ENCODE results near the gene SNX7.

SNX7 gene

DNA sequence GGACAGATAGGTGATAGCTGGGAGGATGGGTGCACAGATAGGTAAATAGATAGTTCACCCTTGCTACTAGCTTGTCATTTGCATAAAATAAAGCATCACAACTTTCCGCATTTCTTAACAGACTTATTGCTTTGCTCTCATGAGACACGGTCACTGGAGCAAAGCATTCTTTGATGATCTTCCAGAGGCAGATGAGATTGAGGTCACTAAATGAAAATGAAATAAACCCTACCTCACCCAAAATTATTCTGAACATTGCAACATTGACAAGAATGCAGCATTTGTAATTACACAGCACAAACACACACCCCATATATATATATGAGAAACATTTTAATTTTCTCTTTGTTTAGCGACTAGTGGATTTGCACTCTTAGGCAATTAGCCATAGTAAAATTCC lies 107.6 kb downstream of the SNX7 start:
- no peak for DNase-seq

DNA sequence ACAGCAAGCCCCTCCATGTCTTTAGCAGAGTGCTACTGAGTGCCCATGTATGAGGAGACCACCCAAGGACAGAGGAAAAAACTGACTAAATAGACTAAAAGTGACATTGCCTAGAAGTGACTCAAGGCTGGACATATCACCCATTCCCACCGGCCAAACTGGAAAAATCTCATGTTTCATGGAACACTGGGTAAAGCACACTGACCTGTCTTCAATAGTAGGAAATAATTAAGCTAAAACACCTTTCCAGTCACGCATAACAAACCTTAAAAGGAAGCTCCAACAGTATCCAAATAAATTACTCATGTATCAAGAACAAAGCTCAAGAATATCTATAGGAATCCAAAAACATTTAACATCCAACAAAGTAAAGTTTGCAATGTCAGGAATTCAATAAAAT lies 120.4 kb downstream of the SNX7 start:
- DNase-seq: no peak

DNA sequence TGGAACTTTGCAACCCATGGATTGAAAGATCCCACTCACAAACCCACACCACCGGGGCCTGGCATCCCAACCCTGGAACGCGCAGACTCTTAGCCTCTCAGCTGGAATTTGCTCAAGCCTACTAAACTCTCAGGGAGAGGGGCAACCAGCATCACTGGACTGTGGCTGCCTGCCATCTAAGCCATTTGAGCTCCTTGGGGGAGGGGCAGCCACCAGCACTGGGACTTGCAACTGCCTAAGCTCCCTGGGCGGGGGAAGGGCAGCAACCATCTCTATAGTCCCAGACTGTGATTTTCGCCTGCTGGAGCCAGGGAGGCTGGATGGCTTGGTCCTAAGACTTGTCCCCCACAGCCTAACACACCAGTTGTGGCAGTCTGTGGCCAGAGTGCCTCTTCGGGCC lies 122.3 kb downstream of the SNX7 start:
- no peak for DNase-seq

DNA sequence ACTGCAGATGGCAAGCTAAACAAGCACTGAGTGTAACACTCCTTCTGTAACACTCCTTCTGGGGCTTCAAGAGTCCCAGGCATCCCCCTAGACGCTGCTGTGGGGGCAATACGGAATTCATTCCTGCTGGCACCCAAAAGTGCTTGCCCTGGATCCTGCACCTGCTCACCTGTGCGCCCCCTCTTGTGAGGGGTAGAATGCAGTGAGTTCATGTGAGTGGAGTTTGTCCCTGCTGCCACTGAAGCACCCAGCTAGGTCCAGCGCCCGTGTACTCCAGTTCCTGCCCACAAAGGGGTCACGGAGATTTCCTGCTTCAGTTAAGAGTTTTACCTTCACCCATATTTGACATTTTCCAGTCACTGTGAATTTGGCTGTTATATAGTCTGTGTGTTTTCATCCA lies 130.0 kb downstream of the SNX7 start:
- no peak for DNase-seq

DNA sequence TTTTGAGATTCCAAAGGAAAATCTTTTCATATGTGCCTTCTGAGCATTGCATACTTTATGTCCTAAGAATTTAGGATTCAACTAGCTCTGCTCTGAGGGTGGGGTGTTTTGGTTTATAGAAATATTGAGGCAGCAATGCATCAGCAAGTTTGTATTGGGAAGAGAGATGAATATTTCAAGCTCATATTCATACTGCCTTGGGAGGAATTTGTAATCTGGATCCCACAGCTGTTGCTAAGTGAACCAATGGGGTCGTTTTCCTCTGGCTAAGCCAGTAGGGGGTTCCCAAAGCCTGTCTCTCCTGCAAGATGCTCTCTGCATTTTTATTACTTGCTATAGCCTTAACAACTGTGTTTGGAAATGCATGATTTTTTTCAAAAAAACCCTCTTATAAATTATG lies 130.6 kb downstream of the SNX7 start:
- DNase-seq: no peak

DNA sequence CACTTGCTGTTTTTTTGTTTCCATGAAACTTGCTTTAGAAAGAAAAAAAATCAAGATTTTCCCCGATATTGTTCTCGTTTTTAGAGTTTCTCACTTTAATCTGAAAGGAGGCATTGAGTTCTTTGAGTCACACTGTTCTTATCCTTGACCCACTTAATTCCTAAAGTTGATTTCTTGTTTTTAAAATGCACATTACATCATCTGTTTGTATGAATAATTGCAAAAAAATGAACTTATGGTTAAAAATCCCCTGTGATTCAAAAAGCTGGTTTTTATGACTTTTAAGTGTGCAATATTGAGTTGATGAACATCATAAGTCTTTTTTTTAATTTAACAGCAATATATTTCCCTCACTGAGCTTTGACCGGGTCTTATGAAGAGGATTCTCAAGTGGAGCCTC lies 131.6 kb downstream of the SNX7 start:
- no peak for DNase-seq

DNA sequence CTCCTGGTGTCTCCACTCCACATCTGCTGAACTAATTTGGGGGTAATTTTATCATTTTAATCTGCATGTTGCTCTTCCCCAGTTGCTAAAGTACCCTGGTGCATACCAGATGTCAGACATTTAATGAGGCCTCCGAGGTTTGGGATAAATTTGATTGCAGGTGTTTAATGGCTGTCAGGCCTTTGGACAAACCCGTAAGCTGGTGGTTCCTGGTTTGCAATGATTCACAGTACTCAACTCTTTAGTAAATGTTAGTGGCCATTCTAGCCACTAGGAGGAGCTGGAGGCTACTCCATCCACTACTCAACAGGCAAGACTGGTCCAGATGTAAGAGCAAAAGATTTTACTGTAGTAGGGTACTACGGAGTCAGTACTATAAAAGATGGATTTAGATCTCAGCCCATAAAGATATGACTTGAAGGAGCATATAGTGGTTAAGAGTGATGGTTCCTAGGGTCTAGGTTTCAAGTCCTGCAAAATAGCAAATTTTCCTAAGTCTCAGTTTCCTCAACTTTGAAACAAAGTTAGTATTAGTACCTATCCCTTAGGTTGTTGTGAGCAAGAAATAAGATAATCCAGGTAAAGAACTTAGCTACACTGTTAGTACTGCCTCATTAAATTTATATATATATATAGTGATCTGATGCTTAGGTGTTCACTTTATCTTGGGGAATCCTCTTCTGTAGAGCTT lies 132.8 kb downstream of the SNX7 start:
- DNase-seq: peak; percentile 23 to 41

DNA sequence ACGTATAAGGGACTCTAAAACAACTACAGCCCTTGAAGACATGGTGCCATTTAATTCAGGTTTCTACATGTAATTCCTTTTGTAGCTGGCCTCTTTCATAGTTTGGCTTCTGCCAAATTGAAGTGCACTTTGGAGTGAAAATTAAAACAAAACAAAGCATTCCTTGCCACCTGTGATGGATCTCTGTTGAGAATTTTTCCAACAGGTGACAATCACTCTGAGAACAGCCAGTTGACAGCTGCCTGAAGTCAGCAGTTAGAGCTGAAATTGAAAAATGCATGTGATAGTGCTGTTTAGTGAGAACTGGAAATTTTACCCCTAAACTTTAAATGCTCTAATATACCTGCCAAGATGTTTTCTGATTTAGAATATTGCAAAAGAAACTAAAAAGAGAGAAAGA lies 134.5 kb downstream of the SNX7 start:
- no peak for DNase-seq

DNA sequence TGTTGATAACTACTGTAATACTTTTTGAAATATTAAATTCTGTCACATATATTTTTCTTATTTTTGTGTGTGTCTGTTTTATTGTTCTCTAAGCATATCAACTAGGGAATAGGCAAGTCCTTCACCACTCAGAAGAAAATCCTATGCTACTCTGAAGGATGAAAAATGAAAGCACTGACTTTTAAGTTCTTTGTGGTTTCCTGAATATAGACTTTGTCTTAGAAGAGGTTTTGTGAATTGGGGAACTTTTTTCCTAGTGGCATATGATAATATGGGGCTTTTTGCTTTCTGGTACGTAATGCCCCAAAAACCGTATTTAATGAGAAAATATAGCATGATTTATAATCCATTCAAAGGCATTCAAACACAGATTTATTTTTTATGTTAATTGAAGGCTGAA lies 136.0 kb downstream of the SNX7 start:
- no peak for DNase-seq
